ENCODE data around the gene GPR137.

The GPR137 gene

GRCh38 chr11:64265176-64266160 is 20.2 kb upstream of the GPR137 start:
- no peak for DNase-seq

DNA sequence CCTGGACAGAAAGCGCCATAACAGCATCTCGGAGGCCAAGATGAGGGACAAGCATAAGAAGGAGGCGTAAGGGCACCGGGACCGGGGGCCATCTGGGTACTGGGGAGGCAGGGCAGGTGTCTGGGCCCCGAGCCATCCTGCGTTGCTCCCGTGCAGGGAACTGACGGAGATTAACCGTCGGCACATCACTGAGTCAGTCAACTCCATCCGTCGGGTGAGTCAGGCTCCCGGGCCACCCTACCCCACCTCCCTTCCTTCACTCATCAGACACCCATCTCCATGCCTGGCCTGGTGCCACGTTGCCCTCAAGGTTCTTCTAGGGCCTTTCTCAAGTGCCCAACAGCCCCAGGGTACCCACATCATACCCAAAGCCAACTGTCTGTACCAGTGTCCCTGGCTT is 19.3 kb upstream of the GPR137 start:
- no peak for DNase-seq

GRCh38 chr11:64267207-64267945 is 18.3 kb upstream of the GPR137 start:
- DNase-seq, result no peak

GRCh38 chr11:64268025-64268892 is 17.4 kb upstream of the GPR137 start:
- DNase-seq, result no peak

GRCh38 chr11:64268893-64269539 is 16.6 kb upstream of the GPR137 start:
- no peak for DNase-seq

GRCh38 chr11:64269540-64270220 is 16.0 kb upstream of the GPR137 start:
- peak; percentile 97 for DNase-seq

DNA sequence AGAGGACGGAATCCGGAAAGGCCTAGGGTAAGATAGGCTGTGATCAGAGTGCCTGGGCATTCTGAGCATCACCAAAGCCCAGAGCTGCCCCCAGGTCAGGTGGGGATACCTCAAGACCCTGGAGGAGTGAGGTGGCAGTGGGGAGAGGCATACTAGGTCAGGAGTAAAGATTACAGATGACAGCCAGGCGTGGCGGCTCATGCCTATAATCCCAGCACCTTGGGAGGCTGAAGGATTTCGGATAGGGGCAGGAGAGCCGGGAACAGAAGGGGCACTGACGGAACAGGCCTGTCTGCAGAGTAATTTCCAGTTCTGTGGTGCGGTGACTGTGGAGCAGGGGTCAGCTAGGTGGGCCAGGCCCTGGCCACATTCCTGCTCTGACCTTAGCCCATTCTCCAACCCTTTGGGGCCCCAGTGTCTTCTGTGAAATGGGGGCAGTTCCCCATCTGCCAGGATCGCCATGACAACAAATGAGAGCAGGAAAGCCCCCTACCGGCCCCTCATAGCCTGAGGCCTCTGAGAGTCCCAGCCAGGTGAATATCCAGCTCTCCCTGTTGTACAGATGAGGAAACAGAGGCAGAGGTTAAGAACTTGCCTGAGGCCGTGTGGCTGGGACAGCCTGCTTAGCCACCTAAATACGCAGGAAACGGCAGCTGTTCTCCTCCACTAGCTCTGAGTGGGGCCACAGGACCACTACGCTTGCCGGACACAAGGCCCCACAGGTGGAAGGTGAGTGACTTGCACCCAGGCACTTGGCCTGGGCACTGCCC is 10.4 kb upstream of the GPR137 start:
- no peak for DNase-seq

DNA sequence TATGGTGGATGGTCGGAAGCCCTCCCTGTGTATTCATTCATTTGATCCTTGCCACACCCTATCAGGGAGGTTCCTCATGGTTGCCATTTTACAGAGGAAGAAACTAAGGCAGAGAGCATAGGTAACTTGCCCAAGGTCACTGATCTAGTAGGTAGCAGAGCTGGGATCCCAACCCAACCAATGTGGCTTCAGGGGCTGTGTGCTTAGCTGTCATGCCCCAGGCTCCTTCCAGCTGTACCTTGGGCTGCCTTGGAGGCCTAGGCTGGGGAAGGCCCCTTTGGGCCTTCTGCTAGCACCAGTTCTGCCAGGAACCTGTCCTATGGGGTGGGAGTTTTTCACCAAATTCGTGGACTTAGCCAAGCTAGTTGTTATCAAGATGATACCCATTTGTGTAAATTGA is 9.8 kb upstream of the GPR137 start:
- DNase-seq, result no peak

DNA sequence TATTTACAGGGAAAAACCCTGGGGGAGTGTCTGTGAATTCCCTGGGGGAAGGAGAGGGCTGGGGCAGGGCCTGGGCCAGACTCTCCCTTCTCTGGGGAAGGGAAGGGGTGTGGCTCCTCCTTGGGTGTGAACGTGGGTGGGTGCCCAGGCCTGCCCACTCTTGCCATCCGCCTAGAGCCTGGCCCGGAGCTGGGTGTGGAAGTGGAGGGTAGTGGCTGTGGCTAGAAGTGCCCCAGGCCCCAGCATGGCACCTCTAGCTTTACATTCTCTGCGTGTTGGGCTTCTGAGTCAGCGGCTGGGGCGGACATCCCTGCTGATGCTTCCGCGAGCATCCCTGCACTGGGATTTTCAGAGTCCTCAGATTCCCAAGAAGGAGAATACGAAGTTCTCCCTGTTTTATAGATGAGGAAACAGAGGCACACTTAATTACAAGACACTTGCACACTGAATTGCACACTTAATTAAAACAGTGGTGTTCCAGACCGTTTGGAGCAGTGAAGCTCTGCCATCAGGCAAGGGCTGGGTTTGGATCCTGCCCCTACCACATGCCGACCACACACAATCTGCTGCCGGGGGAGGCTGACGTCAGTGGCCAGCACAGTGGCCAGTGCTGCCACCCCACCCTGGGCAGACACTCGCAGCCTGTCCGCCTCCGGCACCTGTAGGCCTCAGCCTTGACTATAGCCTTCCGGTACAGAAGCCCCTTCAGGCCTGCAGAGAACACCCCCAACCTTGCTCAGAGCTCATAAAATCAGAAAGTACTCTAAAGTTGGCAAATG is 8.8 kb upstream of the GPR137 start:
- no peak for DNase-seq

GRCh38 chr11:64278576-64279190 is 7.0 kb upstream of the GPR137 start:
- no peak for DNase-seq

DNA sequence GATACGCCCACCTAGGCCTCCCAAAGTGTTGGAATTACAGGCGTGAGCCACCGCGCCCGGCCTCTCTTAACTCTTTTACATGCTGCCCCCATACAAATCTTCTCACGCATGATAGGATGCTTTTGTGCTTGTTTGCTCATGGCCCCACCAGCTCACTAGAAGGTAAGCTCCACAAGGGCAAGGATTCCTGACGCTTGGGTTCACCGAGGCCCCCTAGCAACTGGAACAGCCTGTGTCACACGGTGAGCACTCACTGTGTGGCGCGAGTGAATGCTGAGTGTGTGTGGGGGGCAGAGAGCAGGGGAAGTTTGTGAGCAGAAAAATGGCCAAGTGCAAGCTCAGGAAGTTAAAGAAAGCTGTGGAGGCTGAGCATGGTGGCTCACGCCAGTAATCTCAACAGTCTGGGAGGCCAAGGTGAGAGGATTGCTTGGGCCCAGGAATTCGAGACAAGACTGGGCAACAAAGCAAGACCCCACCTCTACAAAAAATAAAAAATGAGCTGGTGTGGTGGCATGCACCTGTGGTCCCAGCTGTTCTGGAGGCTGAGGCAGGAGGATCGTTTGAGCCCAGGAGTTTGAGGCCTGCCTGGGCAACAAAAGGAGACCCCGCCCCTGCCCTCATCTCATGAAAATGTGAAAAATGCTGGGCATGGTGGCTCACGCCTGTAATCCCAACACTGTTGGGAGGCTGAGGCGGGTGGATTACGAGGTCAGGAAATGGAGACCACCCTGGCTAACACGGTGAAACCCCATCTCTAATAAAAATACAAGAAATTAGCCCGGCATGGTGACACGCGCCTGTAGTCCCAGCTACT is 3.5 kb upstream of the GPR137 start:
- no peak for DNase-seq

DNA sequence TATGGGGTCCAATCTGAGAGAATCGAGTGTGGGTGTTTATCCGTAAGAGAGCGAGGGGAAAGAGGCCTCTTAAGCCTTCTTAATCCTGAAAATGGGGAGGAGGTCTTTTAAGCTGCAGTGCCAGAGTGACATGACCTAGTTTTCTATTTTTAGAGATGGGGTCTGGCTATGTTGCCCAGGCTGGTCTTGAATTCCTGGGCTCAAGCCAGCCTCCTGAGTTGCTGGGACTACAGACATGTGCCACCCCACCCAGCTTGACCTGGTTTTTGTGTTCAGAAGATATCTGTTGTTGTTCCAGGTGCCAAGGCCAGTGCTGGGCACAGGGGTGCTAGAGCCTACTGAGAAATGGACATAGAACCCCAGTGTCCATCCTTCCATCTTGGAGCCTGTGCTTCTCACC is 2.6 kb upstream of the GPR137 start:
- no peak for DNase-seq

GRCh38 chr11:64284048-64284961 is 1.3 kb upstream of the GPR137 start, which contains the start of gene BAD:
Gene BAD (minus strand): TSS chr11:64284665. CDS start chr11:64284368, 297 bp downstream.
- peak; percentile 86 to 88 for DNase-seq

DNA sequence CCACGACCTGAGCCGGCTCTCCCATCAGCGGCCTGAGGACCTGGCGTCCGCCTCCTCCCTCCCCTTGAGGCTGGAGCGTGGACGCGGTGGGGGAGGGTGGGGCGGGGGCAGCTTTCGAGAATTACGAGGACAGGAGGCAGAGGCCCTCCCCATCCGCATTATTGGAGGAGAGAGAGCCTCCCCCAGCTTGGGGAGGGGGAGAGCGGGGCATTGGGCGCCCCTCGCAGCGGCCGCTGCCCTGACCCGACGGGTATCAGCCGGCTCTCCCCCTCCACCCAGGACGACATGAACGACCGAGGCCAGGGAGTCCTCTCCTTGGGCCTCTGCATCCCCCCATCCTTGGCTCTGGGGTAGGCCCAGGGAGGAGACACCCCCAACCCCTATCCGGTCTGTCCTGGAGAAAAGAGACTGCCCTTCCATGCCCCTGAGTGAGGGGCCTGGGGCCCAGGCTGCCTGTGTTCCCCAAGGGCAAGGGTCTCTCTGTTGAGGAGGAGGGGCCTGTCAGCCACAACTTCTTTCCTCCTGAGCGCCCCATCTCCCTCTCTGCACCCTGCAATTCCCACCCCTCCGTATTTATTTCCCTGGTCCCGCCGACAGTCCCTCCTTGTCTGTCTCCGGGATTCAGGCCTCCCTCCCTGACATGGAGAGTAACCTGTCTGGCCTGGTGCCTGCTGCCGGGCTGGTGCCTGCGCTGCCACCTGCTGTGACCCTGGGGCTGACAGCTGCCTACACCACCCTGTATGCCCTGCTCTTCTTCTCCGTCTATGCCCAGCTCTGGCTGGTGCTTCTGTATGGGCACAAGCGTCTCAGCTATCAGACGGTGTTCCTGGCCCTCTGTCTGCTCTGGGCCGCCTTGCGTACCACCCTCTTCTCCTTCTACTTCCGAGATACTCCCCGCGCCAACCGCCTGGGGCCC is 495 bp downstream of the GPR137 start:
- no peak for DNase-seq

GRCh38 chr11:64286801-64287159 is 1.1 kb downstream of the GPR137 start:
- no peak for DNase-seq

- DNase-seq, result no peak
These were observed 2.2 kb downstream of the GPR137 start for GRCh38 chr11:64287676-64288352.

All from activated CD4-positive, alpha-beta T cell treated with anti-CD3 and anti-CD28 coated beads, Interleukin-2, amount 50 U/mL, for 4 hours (primary cell).